HG03571 (cell line): ENCODE results near the gene RAB17.
A peak's percentile ranks its signal among the peaks of the same experiment; 100 is the strongest.

ENCODE experiments used
- ATAC-seq: cut with Tn5 transposase; IDR thresholded peaks from one replicate; pipeline ENCODE4 v1.9.1; 2021; ENCODE audit not compliant: unreplicated experiment

The RAB17 gene

DNA sequence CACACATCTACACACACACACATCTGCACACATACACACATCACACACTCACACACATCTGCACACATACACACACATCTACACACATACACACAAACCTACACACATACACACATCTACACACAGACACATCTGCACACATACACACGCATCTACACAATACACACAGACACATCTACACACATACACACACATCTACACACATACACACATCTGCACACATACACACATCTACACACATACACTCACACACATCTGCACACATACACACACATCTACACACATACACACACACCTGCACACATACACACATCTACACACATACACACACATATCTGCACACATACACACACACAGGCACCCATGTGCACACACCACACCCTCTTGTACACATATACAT, 24.6 kb downstream of the RAB17 start:
- no peak for ATAC-seq

DNA sequence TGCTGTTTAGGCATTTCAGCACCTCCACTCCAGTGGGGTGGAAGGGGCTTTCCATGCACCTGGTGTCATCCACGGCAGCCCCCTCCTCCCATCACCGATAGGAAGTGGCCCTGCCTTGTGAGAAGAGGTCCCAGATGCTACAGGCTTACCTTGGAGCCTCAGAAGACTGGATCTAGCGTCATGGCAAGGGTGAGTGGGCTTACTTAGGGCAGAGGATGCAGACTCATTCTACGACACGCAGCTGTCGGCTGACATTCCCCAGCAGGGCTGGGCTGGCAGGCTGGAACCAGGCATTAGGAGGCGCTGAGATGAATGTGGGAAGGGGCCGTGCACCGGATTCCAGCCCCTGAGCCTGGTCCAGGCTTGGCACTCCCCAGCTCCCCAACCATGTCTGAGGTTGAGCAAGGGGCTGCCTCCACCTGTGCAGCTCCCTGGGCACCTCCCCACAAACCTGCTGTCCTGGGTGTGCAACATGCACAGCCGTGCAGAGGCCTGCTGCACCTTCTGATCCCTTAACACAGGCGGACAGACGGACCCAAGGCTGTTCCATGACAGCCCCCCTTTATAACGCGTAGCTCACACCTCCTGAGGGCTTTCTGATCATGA, 25.9 kb downstream of the RAB17 start:
- no peak for ATAC-seq

DNA sequence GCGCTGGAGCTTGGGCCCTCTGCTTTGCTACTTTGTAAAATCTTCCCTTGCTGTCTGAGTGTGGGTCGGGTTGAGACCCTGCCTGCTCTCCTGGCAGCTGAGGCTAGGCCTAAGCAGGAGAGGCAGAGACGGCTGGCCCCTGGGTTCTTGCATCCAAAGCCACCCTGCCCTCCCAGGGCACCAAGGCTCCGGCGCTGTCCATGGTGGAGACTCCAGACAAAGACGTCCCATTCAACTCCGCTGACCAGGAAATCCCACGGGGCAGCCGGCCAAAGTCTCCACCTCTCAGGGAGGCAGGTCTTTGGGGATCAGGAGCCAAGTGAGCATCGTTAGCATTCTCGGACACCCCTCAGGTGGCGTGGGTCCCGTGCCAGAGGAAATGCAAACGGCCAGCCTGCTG, 26.7 kb downstream of the RAB17 start:
- no peak for ATAC-seq

DNA sequence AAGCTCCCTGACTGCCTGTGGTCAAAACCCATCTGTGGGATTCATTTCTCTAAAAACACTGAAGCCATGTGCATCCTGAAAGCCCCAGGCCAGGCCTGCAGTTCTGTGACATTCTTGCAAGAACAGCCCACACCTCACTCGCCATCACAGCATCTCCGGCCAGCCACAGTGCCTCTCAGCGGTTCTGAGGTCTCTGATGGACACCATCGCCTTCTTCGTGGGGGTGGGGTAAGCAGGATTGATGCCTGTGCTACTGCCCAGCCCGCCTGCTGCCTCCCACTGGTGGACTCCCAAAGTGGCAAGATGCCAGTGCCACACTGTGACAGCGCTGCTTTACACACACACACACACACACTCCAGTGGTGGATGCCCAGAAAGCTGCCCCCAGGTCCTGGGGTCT, 29.3 kb downstream of the RAB17 start:
- no peak for ATAC-seq

DNA sequence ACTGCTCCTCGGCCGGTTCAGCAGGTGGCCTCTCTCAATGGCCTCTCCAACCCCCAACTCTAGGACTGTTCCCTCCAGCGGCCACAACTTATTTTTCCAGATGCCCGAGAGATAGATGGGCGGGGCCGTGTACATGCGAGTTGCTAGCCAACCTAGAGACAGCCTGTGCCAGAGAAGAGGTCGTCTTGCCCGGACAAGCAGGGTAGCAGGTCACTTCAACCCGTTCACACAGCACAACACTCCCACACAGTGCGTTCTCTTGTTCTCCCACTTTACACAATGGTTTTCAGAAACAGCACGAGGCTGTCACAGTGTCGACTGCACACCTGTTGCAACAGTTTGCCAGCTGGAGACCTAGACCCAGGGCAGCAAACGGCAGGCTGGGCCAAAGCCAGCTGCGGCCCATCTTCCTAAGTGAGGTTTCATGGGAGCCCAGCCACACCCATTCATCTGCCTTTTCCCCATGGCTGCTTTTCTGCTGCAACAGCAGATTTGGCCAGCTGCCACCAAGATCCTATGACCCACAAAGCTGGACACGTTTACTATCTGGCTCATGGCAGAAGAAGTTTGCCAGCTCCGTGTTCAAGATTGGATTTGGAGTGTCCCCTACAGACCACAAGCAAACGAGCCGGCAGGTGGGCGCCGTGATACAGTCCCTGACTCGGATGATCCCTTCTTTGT, 31.4 kb downstream of the RAB17 start:
- no peak for ATAC-seq

DNA sequence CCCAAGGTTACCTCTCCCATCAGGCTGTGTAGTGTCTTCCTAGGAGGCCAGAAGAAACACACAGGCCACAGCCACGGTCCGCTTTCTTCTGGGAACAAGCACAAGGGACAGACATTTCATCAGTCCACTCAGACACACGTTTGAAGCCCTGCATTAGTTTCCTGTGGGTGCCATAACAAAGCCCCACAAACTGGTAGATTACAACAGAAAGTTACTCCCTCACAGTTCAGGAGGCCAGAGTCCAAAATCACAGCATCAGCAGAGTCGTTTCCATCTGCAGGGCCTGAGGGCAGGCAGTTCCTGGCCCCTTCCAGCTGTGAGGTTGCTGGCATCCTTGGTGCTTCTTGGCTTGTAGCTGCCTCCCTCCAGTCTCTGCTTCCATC, 32.9 kb downstream of the RAB17 start:
- ATAC-seq, result peak; percentile 23

DNA sequence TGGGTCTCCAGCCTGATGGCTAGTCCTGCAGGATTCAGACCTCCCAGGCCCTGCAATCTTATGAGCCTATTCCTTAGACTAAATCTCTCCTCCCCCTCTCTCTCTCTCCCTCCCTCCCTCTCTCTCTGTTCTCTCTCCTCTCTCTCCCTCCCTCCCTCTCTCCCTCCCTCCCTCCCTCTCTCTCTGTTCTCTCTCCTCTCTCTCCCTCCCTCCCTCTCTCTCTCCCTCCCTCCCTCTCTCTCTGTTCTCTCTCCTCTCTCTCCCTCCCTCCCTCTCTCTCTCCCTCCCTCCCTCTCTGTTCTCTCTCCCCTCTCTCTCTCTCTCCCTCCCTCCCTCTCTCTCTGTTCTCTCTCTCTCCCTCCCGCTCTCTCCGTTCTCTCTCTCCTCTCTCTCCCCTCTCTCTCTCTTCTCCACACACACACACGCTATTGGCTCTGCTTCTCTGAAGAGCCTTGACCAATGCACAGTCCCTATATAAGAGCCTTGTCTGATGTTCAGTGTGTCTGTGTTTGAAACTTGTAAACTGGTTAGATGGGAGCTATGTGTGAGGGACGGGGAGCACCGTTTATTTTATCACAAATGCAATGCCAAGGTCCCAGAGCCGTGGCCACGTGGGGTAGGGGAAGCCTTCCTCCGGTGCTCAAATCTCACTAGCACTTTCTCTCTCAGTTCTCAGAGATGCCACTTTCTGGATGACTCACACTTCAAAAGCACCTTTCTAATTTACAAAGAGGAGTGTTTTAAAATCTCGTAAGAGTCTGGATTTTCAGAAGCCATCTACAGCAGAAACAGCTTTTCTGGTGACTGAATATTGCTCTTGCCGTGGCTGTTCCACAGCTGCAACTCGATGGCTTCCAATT, 33.5 kb downstream of the RAB17 start:
- ATAC-seq, result peak; percentile 96

DNA sequence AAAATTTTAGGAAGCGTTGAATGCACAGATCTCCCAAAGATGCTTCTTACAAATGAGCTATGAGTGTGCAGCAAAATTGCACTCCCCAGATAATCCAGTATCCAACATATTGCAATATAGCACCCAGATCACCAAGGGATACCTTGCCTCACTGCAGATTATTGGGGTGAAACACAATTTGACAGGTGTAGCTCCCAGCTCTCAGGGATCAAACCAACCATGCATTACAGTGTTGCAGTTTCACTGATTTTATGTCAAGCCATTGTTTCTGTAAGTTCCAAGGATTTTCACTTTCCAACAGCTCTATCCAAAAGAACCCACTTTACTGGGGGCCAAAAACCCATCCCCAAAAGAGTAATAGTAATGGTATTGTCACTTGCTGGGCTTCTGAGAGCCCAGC, 35.0 kb downstream of the RAB17 start:
- no peak for ATAC-seq

DNA sequence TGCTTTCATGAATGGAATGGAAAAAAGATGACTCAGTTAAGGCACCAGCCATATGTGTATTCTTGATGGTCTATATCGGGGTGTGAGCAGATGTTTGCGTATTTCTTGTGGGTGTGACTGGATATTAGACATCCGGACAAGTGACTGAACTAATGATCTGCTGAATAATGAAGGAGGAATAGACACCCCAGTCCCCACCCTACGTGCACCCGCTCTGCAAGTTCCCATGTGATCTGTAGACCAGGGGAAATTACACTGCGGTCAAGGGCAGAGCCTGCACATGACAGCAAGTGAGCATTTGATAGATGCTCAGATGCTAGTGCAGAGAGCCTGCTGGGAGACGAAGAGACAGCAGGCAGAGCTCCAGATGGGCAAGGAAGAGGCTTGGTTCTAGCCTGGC, 36.6 kb downstream of the RAB17 start:
- ATAC-seq, result no peak

DNA sequence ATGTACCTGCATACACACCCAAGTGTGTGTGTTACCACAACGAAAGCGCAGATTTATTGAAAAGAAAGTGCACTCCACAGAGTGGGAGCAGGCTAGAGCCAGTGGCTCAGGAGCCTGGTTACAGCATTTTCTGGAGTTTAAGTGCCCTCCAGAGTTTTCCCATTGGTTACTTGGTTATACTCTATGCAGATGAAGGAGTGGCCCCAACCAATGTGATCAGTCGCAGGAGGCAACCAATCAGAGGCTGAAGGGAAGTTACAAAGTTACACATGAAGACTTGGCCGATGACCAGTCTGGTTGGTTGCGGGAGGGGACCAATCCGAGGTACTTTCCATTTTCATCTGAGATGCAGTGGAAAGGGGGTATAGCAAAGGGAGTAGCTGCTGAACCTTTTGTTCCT, 37.6 kb downstream of the RAB17 start:
- ATAC-seq, result no peak

DNA sequence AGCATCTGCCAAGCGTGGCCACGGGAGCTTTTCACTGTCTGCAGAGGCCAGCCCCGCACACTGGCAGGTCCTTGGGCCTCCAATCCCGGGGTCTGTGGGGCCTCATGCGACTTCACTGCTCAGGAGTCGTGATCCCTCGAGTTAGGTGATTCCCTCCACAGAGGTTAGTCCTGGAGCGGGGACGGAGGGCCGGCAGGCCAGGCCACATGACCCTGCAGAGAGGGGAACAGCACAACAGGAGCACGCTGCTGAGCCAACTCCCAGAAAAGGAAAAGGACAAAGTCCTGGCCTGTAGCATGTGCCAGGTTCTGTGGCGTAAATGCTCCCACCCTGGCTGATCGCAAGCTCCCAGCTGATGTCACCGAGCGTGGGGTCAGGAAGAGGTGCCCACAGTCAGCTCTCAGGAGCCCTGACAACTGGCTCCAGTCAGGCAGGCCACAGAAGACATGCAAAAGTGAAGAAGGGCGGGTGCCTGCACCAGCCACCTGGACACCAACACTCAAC, 39.4 kb downstream of the RAB17 start:
- no peak for ATAC-seq

DNA sequence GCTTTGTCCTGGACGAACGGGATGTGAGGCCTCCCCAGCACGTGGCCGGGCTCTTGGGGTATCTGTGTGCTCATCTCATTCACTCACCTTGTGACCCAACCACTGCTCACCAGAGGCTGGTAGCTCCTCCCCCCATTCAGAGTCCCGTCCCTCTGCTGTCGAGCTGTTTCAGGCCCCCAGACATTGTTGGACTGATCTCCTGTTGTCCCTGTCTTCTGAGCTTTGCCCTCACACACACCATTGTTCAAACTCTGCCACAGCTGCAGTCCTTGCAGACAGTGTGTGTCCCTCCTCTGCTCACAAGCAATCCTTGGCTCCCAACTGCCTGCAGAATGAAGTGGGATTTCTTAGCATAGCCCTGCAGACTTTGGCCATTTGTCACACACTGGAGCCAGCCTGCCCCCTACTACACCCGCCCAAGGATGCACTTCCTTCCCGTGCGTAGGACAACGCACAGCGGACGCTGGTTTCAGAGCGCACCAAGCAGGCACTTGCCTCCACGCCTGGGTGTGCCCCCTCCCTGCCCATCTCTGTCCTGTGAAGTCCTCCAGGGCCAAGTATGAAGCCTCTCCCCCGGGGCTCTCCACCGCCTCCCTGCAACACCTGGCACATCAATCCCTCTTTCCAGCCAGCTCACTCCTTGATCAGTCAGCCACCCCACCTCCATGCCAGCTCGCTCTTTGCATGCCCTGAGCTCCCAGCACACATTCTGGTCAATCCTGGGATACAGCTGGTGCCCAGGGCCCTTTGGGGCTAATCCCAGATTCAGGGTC, 40.7 kb downstream of the RAB17 start:
- ATAC-seq, result no peak

DNA sequence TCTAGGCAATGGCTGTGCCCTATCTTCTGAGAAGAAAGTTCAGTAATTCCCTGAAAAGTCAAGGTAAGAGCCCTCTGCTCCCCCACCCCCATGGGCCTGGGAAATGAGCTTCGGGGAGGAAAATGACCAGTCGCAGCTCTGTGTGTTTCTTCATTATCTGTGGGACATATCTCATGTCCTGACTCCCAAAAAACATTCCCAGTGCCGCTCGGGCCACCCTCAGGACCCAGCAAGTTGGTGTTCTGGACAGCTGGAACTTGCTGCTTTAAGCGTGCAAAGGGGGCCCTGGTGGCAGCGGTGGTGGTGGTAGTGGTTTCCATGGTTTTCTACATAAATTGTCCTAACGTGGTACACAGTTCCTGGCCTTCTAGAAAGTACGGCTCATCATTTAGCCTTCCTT, 41.3 kb downstream of the RAB17 start:
- ATAC-seq, result no peak

DNA sequence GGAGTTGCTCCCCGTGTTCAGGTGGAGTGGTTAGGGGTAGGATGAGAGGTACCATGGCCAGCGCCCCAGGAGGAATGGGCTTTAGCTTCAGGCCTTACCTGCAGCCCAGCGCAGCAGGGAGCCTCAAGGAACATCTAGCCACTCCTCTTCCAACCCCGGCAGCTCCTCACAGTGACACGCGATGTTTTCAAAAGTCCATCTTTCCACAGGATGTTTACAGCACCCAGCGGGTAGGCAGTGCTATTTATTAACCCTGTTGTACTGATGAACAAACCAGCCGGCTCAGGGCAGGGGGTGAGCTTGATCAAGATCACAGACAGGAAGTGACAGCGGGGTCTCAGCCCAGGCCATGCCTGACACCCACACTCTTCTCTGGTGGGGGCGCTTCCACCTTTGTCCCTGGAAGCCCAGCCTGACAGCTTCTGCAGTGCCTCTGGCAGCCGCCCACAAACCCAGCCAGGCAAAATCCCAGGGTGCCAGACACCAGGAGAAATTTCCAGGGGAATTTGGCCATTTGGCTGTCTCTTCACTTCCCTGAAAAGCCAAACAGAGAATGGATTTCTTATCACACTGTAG, 42.6 kb downstream of the RAB17 start:
- no peak for ATAC-seq

DNA sequence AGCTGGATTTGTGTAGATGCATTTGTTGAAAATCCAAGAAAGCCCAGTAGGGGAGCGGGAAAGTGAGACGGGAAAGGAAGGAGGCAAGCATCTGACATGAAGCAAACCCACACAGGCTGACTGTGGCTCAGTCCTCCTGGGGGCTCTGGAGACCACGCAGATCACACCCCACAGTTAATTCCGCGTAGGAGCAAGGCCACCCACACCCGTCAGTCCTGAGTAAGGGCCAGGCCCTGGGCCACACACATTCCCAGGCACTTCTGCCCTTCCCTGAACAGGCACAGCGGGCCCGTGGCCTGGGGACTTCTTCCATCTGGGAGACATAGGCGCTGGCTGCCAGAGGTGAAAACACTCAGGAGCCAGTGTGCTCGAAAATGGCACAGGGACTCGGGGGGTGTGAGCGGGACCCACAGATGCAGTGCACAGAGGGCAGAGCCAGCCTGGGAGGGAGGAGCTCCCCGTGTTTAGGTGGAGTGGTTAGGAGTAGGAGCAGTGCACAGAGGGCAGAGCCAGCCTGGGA, 43.6 kb downstream of the RAB17 start:
- ATAC-seq, result no peak

DNA sequence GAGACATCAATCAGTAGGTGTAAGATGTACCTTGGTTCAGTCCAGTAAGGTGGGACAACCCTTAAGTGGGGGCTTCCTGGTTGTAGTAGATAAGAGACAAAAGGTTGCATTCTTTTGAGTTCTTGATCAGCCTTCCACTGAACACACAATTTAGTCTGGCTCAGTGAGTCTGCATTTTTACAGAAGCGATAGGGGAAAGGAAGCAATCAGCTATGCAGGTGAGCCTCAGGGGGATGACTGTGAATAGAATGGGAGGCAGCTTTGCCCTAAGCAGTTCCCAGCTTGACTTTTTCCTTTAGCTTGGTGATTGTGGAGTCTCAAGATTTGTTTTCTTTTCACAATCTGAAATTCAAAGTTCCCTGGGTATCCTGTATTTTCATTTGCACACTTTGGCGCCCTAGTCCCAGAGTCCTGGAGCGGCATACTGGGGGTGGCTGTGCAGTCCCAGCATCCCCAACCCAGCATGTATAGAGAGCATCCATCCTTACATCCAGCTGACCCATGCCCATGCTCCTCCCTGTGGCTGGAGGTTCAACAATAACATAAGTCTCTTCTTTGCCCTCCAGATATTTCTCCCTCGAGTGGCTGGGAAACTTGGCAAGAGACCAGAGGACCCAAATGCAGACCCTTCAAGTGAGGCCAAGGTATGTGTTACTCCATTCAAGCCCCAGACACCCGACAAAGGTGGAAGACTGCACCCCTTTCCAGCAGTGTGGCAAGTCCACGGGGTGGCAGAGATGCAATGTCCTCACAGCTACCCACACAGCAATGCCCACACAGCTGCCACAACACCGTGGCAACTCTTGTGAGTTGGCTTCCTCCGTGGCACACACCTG, 44.3 kb downstream of the RAB17 start:
- no peak for ATAC-seq

DNA sequence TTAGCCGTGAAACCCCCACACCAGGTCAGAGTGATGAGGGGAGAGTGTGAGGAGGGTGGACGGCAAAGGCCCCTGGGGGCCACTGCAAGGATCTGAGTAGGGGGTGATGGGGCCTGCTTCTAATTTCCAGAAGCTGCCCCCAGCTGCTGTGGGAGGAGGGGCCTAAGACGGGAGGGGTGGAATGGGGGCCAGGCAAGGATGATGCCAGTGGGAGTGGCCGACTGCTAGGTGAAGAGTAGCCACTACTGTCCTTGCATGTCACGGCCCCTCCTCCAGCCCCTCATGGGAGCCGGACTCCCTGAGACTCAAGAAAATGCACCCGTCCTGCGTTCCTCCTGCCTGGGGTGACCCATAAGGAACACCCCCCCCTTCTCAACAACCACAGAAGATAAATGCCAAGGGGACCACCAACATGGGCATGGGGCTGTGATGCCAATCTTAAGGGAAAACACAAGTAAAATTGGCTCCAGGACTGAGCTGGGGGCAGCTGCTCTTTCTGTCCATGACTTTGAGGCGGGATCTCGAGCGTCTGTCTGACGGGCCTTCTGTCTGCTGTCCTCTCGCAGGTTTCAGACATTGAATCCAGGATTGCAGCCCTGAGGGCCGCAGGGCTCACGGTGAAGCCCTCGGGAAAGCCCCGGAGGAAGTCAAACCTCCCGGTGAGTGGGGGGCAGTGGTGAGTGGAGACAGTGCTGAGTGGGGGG, 48.4 kb downstream of the RAB17 start:
- ATAC-seq, result no peak

DNA sequence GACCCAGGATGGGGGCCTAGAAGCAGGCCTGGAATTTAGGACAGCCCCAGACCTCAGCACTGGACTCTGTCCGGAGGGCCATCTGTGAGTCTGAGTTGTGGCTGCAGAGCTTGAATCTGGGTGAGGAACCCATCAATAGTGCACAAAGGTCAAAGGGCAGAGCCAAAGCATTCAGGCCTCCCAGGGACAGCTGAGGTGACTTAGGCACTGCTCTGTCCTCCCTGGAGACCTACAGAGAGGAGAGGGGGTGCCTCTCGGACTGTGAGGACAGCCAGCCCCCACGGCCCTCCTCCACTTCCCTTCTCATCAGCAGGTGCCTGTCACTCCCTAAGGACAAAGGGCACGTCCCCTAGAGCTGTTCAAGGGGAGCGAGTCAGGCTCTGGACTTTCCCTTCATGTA, 49.3 kb downstream of the RAB17 start:
- ATAC-seq, result no peak

DNA sequence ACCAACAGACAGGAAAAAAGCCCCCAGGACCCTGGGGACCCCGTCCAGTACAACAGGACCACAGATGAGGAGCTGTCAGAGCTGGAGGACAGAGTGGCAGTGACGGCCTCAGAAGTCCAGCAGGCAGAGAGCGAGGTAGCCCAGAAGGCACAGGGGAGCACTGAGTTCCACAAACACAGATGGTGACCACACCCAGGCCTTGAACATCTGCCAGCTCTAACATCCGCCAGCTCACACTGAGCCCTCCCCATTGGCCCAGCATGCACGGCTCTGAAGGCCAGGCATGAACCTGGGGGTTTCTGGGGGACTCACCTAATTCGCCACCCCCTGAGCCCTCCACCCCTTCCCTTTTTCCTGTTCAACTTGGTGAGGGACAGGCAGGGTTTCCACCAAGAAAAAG, 49.7 kb downstream of the RAB17 start:
- no peak for ATAC-seq
